Activated CD4-positive, alpha-beta memory T cell treated with anti-CD3 and anti-CD28 coated beads for 36 hours (primary cell): Measurements from ENCODE around the gene NTSR2. TPM values are rescaled to one million over a fixed set of nuclear protein-coding genes. Genes with fewer than 3 reads are reported as not detected.
A peak's percentile ranks its signal among the peaks of the same experiment; 100 is the strongest.

Experiments
- CTCF ChIA-PET: fragments of 350-600 bp; sonication (Branson Sonifier 250); formaldehyde crosslinking; loops from one replicate; lab custom pipeline; 2021; ENCODE audit warnings: antibody characterized with exemption, inconsistent platforms; lab: Charles Lee
- POLR2A ChIA-PET: fragments of 350-600 bp; sonication (Branson Sonifier 250); formaldehyde crosslinking; loops from one replicate; lab custom pipeline; 2021; ENCODE audit warnings: antibody characterized with exemption; lab: Charles Lee
- DNase-seq: peaks from one replicate; pipeline ENCODE4 v3.0.0-alpha.2; 2020
- H3K27ac Mint-ChIP-seq: one replicate; pipeline ENCODE4 v1.8.0; 2021; ENCODE audit warnings: mixed read lengths
- H3K27me3 Mint-ChIP-seq: one replicate; pipeline ENCODE4 v1.8.0; 2021; ENCODE audit warnings: mixed read lengths
- H3K36me3 Mint-ChIP-seq: one replicate; pipeline ENCODE4 v1.8.0; 2021; ENCODE audit warnings: mixed read lengths
- H3K4me1 Mint-ChIP-seq: one replicate; pipeline ENCODE4 v1.8.0; 2021; ENCODE audit warnings: low read depth, mixed read lengths
- H3K4me3 Mint-ChIP-seq: one replicate; pipeline ENCODE4 v1.8.0; 2021; ENCODE audit warnings: mild to moderate bottlenecking, mixed read lengths
- H3K9me3 Mint-ChIP-seq: one replicate; pipeline ENCODE4 v1.8.0; 2021; ENCODE audit warnings: mixed read lengths
- intact Hi-C: fragments of 100-400 bp; cut with micrococcal nuclease; formaldehyde crosslinking; loops from one replicate; pipeline ENCODE4 v1.15.1; 2023
- total RNA-seq, 2 experiments: library from RNA; stranded (reverse); gene quantifications; one replicate each; pipeline ENCODE4 v1.2.3, GENCODE V29; 2021

NTSR2 gene
- total RNA-seq, 2 experiments from 2014 or later: not detected

GRCh38 chr2:11697103-11697871, 27.3 kb upstream of the NTSR2 start:
- no peaks in the 10 kb centered on the region for H3K36me3 Mint-ChIP-seq
- no peak for DNase-seq
- intact Hi-C loops: no loop called here
- H3K4me1 Mint-ChIP-seq: peaks cover 3% of the 10 kb centered on the region
- no peaks in the 10 kb centered on the region for H3K9me3 Mint-ChIP-seq
- ChIA-PET CTCF (interaction anchor here (1.3 to 14.4 kb wide), 2 partner anchors 9 to 84 kb away, joined by 5 to 364 read pairs; no protein-coding TSS in a partner anchor), POLR2A (no interaction called here)
- no peak overlapping the region for H3K4me3 Mint-ChIP-seq
- no peaks in the 10 kb centered on the region for H3K27me3 Mint-ChIP-seq
- H3K27ac Mint-ChIP-seq: no peak overlapping the region

GRCh38 chr2:11696736-11697102, 26.7 kb upstream of the NTSR2 start:
- no peaks in the 10 kb centered on the region for H3K36me3 Mint-ChIP-seq
- CTCF ChIA-PET: interaction anchor here (1.3 to 14.4 kb wide), 2 partner anchors 9 to 85 kb away, joined by 5 to 364 read pairs; no protein-coding TSS in a partner anchor
- POLR2A ChIA-PET: no interaction called here
- no peak for DNase-seq
- H3K4me3 Mint-ChIP-seq: no peak overlapping the region
- H3K27ac Mint-ChIP-seq: no peak overlapping the region
- peaks cover 3% of the 10 kb centered on the region for H3K4me1 Mint-ChIP-seq
- intact Hi-C loops: no loop called here
- no peaks in the 10 kb centered on the region for H3K27me3 Mint-ChIP-seq
- H3K9me3 Mint-ChIP-seq: no peaks in the 10 kb centered on the region

GRCh38 chr2:11695576-11695975, 25.6 kb upstream of the NTSR2 start:
- Mint-ChIP-seq H3K9me3 (no peaks in the 10 kb centered on the region), H3K4me1 (peaks cover 3% of the 10 kb centered on the region), H3K27ac (no peak overlapping the region), H3K27me3 (no peaks in the 10 kb centered on the region), H3K4me3 (no peak overlapping the region), H3K36me3 (no peaks in the 10 kb centered on the region)
- ChIA-PET POLR2A (interaction anchor here (1.6 kb wide), 1 partner anchor 84 kb away, joined by 4 read pairs; no protein-coding TSS in a partner anchor), CTCF (interaction anchor here (0.9 to 14.4 kb wide), 5 partner anchors 9 to 86 kb away, joined by 3 to 364 read pairs (median 3); no protein-coding TSS in a partner anchor)
- intact Hi-C loops: no loop called here
- no peak for DNase-seq

GRCh38 chr2:11692966-11693521, 23.0 kb upstream of the NTSR2 start:
- CTCF ChIA-PET: interaction anchor here (0.6 to 14.4 kb wide), 30 partner anchors 10 to 1314 kb away, joined by 3 to 364 read pairs (median 4); partner anchors contain the start of gene NTSR2

GRCh38 chr2:11691076-11691660, 21.2 kb upstream of the NTSR2 start:
- DNase-seq: no peak
- POLR2A ChIA-PET: no interaction called here
- Mint-ChIP-seq H3K27me3 (peaks cover 4% of the 10 kb centered on the region), H3K27ac (no peak overlapping the region), H3K4me1 (peaks cover 11% of the 10 kb centered on the region), H3K4me3 (no peak overlapping the region), H3K36me3 (no peaks in the 10 kb centered on the region), H3K9me3 (no peaks in the 10 kb centered on the region)
- CTCF ChIA-PET: interaction anchor here (2.6 to 14.4 kb wide), 3 partner anchors 50 to 90 kb away, joined by 8 to 364 read pairs (median 25); no protein-coding TSS in a partner anchor
- intact Hi-C loops: no loop called here

More at GRCh38 chr2:11692966-11693521, 23.0 kb upstream of the NTSR2 start:
- Mint-ChIP-seq H3K9me3 (no peaks in the 10 kb centered on the region), H3K27me3 (no peaks in the 10 kb centered on the region), H3K36me3 (no peaks in the 10 kb centered on the region), H3K27ac (no peak overlapping the region), H3K4me3 (no peak overlapping the region), H3K4me1 (peaks cover 10% of the 10 kb centered on the region)
- intact Hi-C loops: loop anchor here (1.0 kb wide), 1 partner anchor 86 kb away; no protein-coding TSS in a partner anchor
- POLR2A ChIA-PET: interaction anchor here (0.7 to 1.1 kb wide), 3 partner anchors 34 to 133 kb away, joined by 3 to 7 read pairs (median 3); no protein-coding TSS in a partner anchor
- DNase-seq: peak; percentile 71

- no peak overlapping the region for H3K27ac Mint-ChIP-seq
- H3K36me3 Mint-ChIP-seq: no peaks in the 10 kb centered on the region
- DNase-seq: peak; percentile 88
- intact Hi-C loops: loop anchor here (1.0 to 10.0 kb wide), 3 partner anchors 56 to 854 kb away; no protein-coding TSS in a partner anchor
- H3K9me3 Mint-ChIP-seq: no peaks in the 10 kb centered on the region
- peaks cover 12% of the 10 kb centered on the region for H3K27me3 Mint-ChIP-seq
- H3K4me1 Mint-ChIP-seq: peaks cover 11% of the 10 kb centered on the region
- POLR2A ChIA-PET: interaction anchor here (1.4 kb wide), 1 partner anchor 17 kb away, joined by 3 read pairs; no protein-coding TSS in a partner anchor
- CTCF ChIA-PET: interaction anchor here (0.6 to 14.4 kb wide), 25 partner anchors 9 to 556 kb away, joined by 3 to 364 read pairs (median 4); partner anchors contain the start of gene LPIN1
- H3K4me3 Mint-ChIP-seq: peak overlapping the region; percentile 7
Observed at GRCh38 chr2:11688222-11689069, 18.5 kb upstream of the NTSR2 start.

- H3K9me3 Mint-ChIP-seq: no peaks in the 10 kb centered on the region
- peaks cover 8% of the 10 kb centered on the region for H3K4me1 Mint-ChIP-seq
- H3K4me3 Mint-ChIP-seq: no peak overlapping the region
- no peaks in the 10 kb centered on the region for H3K36me3 Mint-ChIP-seq
- H3K27me3 Mint-ChIP-seq: peaks cover 12% of the 10 kb centered on the region
- H3K27ac Mint-ChIP-seq: no peak overlapping the region
- DNase-seq: no peak
- ChIA-PET CTCF (interaction anchor here (0.6 to 14.4 kb wide), 24 partner anchors 9 to 555 kb away, joined by 3 to 364 read pairs (median 4); partner anchors contain the start of gene LPIN1), POLR2A (interaction anchor here (1.4 kb wide), 1 partner anchor 18 kb away, joined by 3 read pairs; no protein-coding TSS in a partner anchor)
- intact Hi-C loops: loop anchor here (1.0 to 10.0 kb wide), 3 partner anchors 57 to 853 kb away; no protein-coding TSS in a partner anchor
Observed at GRCh38 chr2:11687736-11688135, 17.7 kb upstream of the NTSR2 start.

GRCh38 chr2:11685906-11686470, 16.0 kb upstream of the NTSR2 start:
- H3K27me3 Mint-ChIP-seq: peaks cover 17% of the 10 kb centered on the region
- intact Hi-C loops: loop anchor here (10.0 kb wide), 1 partner anchor 851 kb away; no protein-coding TSS in a partner anchor
- no peak overlapping the region for H3K4me3 Mint-ChIP-seq

GRCh38 chr2:11684894-11685460, 15.0 kb upstream of the NTSR2 start:
- Mint-ChIP-seq H3K4me3 (no peak overlapping the region), H3K9me3 (no peaks in the 10 kb centered on the region), H3K27me3 (peaks cover 17% of the 10 kb centered on the region), H3K27ac (no peak overlapping the region), H3K36me3 (no peaks in the 10 kb centered on the region), H3K4me1 (peaks cover 12% of the 10 kb centered on the region)
- CTCF ChIA-PET: interaction anchor here (0.6 to 2.1 kb wide), 4 partner anchors 11 to 94 kb away, joined by 3 to 6 read pairs (median 4); no protein-coding TSS in a partner anchor
- intact Hi-C loops: loop anchor here (10.0 kb wide), 1 partner anchor 850 kb away; no protein-coding TSS in a partner anchor
- no peak for DNase-seq
- POLR2A ChIA-PET: no interaction called here

More at GRCh38 chr2:11685906-11686470, 16.0 kb upstream of the NTSR2 start:
- DNase-seq: no peak
- Mint-ChIP-seq H3K9me3 (no peaks in the 10 kb centered on the region), H3K36me3 (no peaks in the 10 kb centered on the region), H3K27ac (no peak overlapping the region), H3K4me1 (peaks cover 12% of the 10 kb centered on the region)
- POLR2A ChIA-PET: no interaction called here
- CTCF ChIA-PET: interaction anchor here (1.6 kb wide), 1 partner anchor 93 kb away, joined by 6 read pairs; no protein-coding TSS in a partner anchor

- H3K27me3 Mint-ChIP-seq: peaks cover 18% of the 10 kb centered on the region
- peaks cover 12% of the 10 kb centered on the region for H3K4me1 Mint-ChIP-seq
- no peak overlapping the region for H3K27ac Mint-ChIP-seq
- POLR2A ChIA-PET: no interaction called here
- CTCF ChIA-PET: interaction anchor here (0.6 to 4.0 kb wide), 8 partner anchors 9 to 560 kb away, joined by 3 to 22 read pairs (median 4); a partner anchor contains a TSS
- H3K9me3 Mint-ChIP-seq: no peaks in the 10 kb centered on the region
- DNase-seq: no peak
- no peaks in the 10 kb centered on the region for H3K36me3 Mint-ChIP-seq
- H3K4me3 Mint-ChIP-seq: no peak overlapping the region
- intact Hi-C loops: loop anchor here (2.0 to 10.0 kb wide), 2 partner anchors 551 to 849 kb away; a partner anchor contains a TSS
Observed at GRCh38 chr2:11683966-11684365, 14.0 kb upstream of the NTSR2 start.
